H1 (cell line): ENCODE results near the gene IPO11. TPM values are rescaled to one million over a fixed set of nuclear protein-coding genes. Genes with fewer than 3 reads are reported as not detected.

Experiments
- CTBP2 ChIP-seq: IDR thresholded peaks from 2 replicates; pipeline ENCODE4 v1.7.0; 2011; ENCODE audit warnings: borderline replicate concordance, mild to moderate bottlenecking, moderate library complexity, mixed read lengths, low read length; ENCODE audit not compliant: insufficient read depth, insufficient read length
- JUN ChIP-seq: IDR thresholded peaks from 2 replicates; pipeline ENCODE4 v1.6.1; 2011; ENCODE audit warnings: low read depth, mild to moderate bottlenecking, improper control_type of control experiment, low read length
- RFX5 ChIP-seq: IDR thresholded peaks from 2 replicates; pipeline ENCODE4 v1.6.1; 2011; ENCODE audit warnings: low read depth, low read length, improper control_type of control experiment, borderline replicate concordance
- SP1 ChIP-seq: IDR thresholded peaks from 2 replicates; pipeline ENCODE4 v1.6.1; 2011; ENCODE audit warnings: low read depth, low read length
- polyA plus RNA-seq, 7 experiments: library from polyadenylated mRNA; depleted of rRNA in 3 of 7; stranded (reverse) in 5 of 7; unstranded in 2 of 7; fragments of >200 nt in 5 of 7; fragments of 200-250 nt in 2 of 7; gene quantifications; 1 replicate in 5 of 7; 2 replicates in 1 of 7; 4 replicates in 1 of 7; pipeline versions ENCODE4 v1.2.1 to v1.2.3, GENCODE V29; 2011 to 2013; ENCODE audit warnings: missing spikeins in 2 of 7, mixed read lengths in 2 of 7
- total RNA-seq: library from RNA; stranded (reverse); fragmentation: NEBNext Ultra II Directional; extraction: Animal tissue kit (Norgen Biotek cat#: 25700); gene quantifications from 2 replicates; pipeline ENCODE4 v1.2.1, GENCODE V29; 2021

Gene IPO11
- total and polyA plus RNA-seq, 2 of the 8 experiments (the other 6 are each of a cell fraction or from before 2014, with no cell fraction given) = 23.6 to 64.4 TPM

DNA sequence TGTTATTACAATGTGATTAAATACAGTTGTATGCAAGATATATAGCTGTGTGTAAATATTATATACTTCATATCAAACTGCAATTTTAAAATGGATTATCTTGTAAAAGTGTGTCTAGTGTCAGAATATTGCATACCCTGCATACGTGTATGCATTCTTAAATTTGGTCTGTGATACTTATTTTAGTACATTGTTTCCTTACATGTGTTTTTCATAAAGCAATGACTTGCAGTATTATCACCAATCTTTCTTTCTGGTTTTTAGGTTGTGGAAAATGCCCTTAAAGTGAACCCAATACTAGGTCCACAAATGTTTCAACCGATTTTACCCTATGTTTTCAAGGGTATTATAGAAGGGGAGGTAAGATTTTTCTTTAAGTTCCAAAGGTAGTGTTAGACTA lies 137.5 kb downstream of the IPO11 start (continued):
- TF ChIP-seq JUN (no peak), RFX5 (no peak), SP1 (no peak), CTBP2 (no peak)
